RWPE2 (cell line): Measurements from ENCODE around the gene TNS4.

Source experiments
- ATAC-seq: fragments of 200-7000 bp; cut with Tn5 transposase; 3 replicates; pipeline ENCODE4 v1.9.1; 2021; ENCODE audit warnings: low read depth
- DNase-seq: peaks from one replicate; pipeline ENCODE4 v3.0.0-alpha.2; 2020; ENCODE audit warnings: low spot score
- H3K27ac ChIP-seq: fragments of 450-650 bp; 2 replicates; pipeline ENCODE4 v1.5.1; 2017; ENCODE audit warnings: mild to moderate bottlenecking; ENCODE audit not compliant: poor library complexity, severe bottlenecking
- H3K27me3 ChIP-seq: fragments of 250-450 bp; sonication (Bioruptor Pico); 2 replicates; pipeline ENCODE4 v1.5.1; 2021; ENCODE audit warnings: mild to moderate bottlenecking, moderate library complexity; ENCODE audit not compliant: insufficient read depth, poor library complexity, severe bottlenecking
- H3K36me3 ChIP-seq: fragments of 250-450 bp; sonication (Bioruptor Pico); 2 replicates; pipeline ENCODE4 v1.5.1; 2020; ENCODE audit warnings: low read depth, mild to moderate bottlenecking, moderate library complexity
- H3K4me1 ChIP-seq: fragments of 250-450 bp; sonication (Bioruptor Pico); 2 replicates; pipeline ENCODE4 v1.5.1; 2021; ENCODE audit warnings: mild to moderate bottlenecking, moderate library complexity; ENCODE audit not compliant: insufficient read depth, poor library complexity, severe bottlenecking
- H3K4me3 ChIP-seq: fragments of 250-450 bp; sonication (Bioruptor Pico); 2 replicates; pipeline ENCODE4 v1.5.1; 2021; ENCODE audit warnings: mild to moderate bottlenecking, moderate library complexity; ENCODE audit not compliant: severe bottlenecking
- H3K9me3 ChIP-seq: fragments of 250-450 bp; sonication (Bioruptor Pico); 2 replicates; pipeline ENCODE4 v1.5.1; 2021; ENCODE audit warnings: mild to moderate bottlenecking, moderate library complexity; ENCODE audit not compliant: severe bottlenecking
- CTCF ChIP-seq: fragments of 450-650 bp; IDR thresholded peaks from one replicate; pipeline ENCODE4 v1.5.1; 2017; ENCODE audit warnings: mild to moderate bottlenecking, moderate library complexity; ENCODE audit not compliant: poor library complexity, severe bottlenecking

TNS4 gene

GRCh38 chr17:40466298-40466971 is 35.0 kb downstream of the TNS4 start:
- no peak for ATAC-seq
- no peak for TF ChIP-seq CTCF
- H3K27me3 ChIP-seq = no peaks in the 10 kb centered on the region
- H3K4me1 ChIP-seq = peaks cover 6% of the 10 kb centered on the region
- H3K4me3 ChIP-seq = no peak overlapping the region
- DNase-seq = no peak
- H3K9me3 ChIP-seq = no peaks in the 10 kb centered on the region
- no peak overlapping the region for H3K27ac ChIP-seq
- no peaks in the 10 kb centered on the region for H3K36me3 ChIP-seq

DNA sequence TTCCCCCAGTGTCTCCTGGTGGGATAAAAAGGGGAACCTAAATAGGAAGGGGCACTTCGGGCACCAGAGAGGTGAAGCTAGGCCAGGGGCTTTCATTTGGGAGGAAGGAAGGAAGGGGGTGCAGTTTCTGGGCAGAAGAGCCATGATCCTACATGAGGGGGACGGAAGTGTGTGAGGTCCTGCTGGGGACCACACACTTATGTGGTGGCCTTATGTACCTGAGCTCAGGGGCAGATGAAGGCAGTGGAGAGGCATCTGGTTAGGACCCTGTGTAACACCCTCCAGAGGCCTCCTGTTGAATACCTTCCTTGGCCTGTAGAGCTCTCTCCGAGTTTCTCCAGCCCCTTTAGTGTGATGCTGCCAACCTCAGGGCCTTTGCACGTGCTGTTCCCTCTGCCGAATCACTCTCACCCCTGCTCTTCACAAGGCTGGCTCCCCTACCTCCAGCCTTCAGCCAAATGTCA is 37.0 kb downstream of the TNS4 start:
- TF ChIP-seq CTCF = no peak
- Histone ChIP-seq H3K9me3 (no peaks in the 10 kb centered on the region), H3K27me3 (no peaks in the 10 kb centered on the region), H3K4me1 (no peaks in the 10 kb centered on the region), H3K4me3 (no peak overlapping the region), H3K27ac (no peak overlapping the region), H3K36me3 (no peaks in the 10 kb centered on the region)
- DNase-seq (no peak), ATAC-seq (no peak)

DNA sequence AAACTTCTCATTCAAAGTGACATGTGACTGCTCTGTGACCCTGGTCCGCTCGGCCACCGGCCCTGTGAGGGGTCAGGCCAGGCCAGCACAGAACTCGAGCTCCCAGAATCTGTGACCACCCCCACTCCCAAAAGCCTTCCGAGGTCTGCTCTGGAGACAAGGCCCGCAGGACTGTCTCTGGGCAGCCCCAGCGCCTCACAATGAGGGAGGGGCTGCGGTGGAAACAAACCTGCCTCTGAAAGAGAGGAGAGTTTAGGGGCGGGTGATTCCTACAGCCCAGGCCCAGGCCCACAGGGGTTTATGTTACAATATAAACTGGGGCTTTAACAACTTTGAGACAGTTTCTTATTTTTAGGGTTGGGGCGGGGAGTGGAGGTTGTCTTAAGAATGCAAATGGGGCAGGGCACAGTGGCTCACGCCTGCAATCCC is 38.3 kb downstream of the TNS4 start:
- TF ChIP-seq CTCF = no peak
- Histone ChIP-seq H3K36me3 (no peaks in the 10 kb centered on the region), H3K4me1 (no peaks in the 10 kb centered on the region), H3K27ac (no peak overlapping the region), H3K9me3 (no peaks in the 10 kb centered on the region), H3K4me3 (no peak overlapping the region), H3K27me3 (no peaks in the 10 kb centered on the region)
- no peak for DNase-seq
- no peak for ATAC-seq

GRCh38 chr17:40462343-40463121 is 38.9 kb downstream of the TNS4 start:
- no peak for TF ChIP-seq CTCF
- Histone ChIP-seq H3K4me1 (no peaks in the 10 kb centered on the region), H3K36me3 (no peaks in the 10 kb centered on the region), H3K27ac (no peak overlapping the region), H3K9me3 (no peaks in the 10 kb centered on the region), H3K27me3 (no peaks in the 10 kb centered on the region), H3K4me3 (no peak overlapping the region)
- ATAC-seq (no peak), DNase-seq (no peak)
